ENCODE results near the gene TFDP2.

Gene TFDP2

GRCh38 chr3:142000325-142000870, 148.9 kb downstream of the TFDP2 start:
- ATAC-seq: no peak
- TF ChIP-seq ARNTL (CRISPR knock-in tag; IDR thresholded peaks at IDR 0.05; ENCODE audit: borderline replicate concordance, low read depth) (no peak), ISL1 (CRISPR knock-in tag; IDR thresholded peaks at IDR 0.05) (no peak), PPARA (CRISPR knock-in tag; IDR thresholded peaks at IDR 0.05; ENCODE audit: borderline replicate concordance) (no peak), CSRNP3 (CRISPR knock-in tag; IDR thresholded peaks at IDR 0.05) (no peak), CREB5 (CRISPR knock-in tag; IDR thresholded peaks at IDR 0.05; ENCODE audit: low read depth) (no peak), ZNF70 (CRISPR knock-in tag; IDR thresholded peaks at IDR 0.05) (no peak), ZFP30 (CRISPR knock-in tag; IDR thresholded peaks at IDR 0.05) (no peak), ZFP3 (CRISPR knock-in tag; IDR thresholded peaks at IDR 0.05) (no peak), ZC3H10 (CRISPR knock-in tag; IDR thresholded peaks at IDR 0.05) (no peak), SNAI2 (CRISPR knock-in tag; IDR thresholded peaks at IDR 0.05) (no peak)

GRCh38 chr3:141998669-141999290, 150.6 kb downstream of the TFDP2 start:
- ATAC-seq: peak; percentile 65

GRCh38 chr3:141996437-141996836, 152.9 kb downstream of the TFDP2 start:
- TF ChIP-seq ARNTL (CRISPR knock-in tag; IDR thresholded peaks at IDR 0.05; ENCODE audit: borderline replicate concordance, low read depth) (no peak), RARB (CRISPR knock-in tag; IDR thresholded peaks at IDR 0.05) (no peak), ZNF8 (CRISPR knock-in tag; IDR thresholded peaks at IDR 0.05) (no peak), GLIS3 (CRISPR knock-in tag; IDR thresholded peaks at IDR 0.05) (no peak), ZC3H10 (CRISPR knock-in tag; IDR thresholded peaks at IDR 0.05) (no peak), PPARA (CRISPR knock-in tag; IDR thresholded peaks at IDR 0.05; ENCODE audit: borderline replicate concordance) (no peak), ISL1 (CRISPR knock-in tag; IDR thresholded peaks at IDR 0.05) (no peak), PATZ1 (CRISPR knock-in tag; IDR thresholded peaks at IDR 0.05; ENCODE audit: borderline replicate concordance) (no peak), ZNF565 (CRISPR knock-in tag; conservative IDR thresholded peaks at IDR 0.05; ENCODE audit: low read depth) (no peak), OSR1 (CRISPR knock-in tag; IDR thresholded peaks at IDR 0.05) (no peak), ZFP30 (CRISPR knock-in tag; IDR thresholded peaks at IDR 0.05) (no peak), CREB5 (CRISPR knock-in tag; IDR thresholded peaks at IDR 0.05; ENCODE audit: low read depth) (no peak), CSRNP3 (CRISPR knock-in tag; IDR thresholded peaks at IDR 0.05) (no peak), SNAI2 (CRISPR knock-in tag; IDR thresholded peaks at IDR 0.05) (no peak), TCF4 (CRISPR knock-in tag; IDR thresholded peaks at IDR 0.05; ENCODE audit: borderline replicate concordance) (no peak)
- ATAC-seq: no peak

More at GRCh38 chr3:141998669-141999290, 150.6 kb downstream of the TFDP2 start:
- TF ChIP-seq CSDC2 (CRISPR knock-in tag; IDR thresholded peaks at IDR 0.05): no peak
- TF ChIP-seq RARB (CRISPR knock-in tag; IDR thresholded peaks at IDR 0.05): no peak
- TF ChIP-seq CSRNP3 (CRISPR knock-in tag; IDR thresholded peaks at IDR 0.05): no peak
- TF ChIP-seq CREB5 (CRISPR knock-in tag; IDR thresholded peaks at IDR 0.05; ENCODE audit: low read depth): no peak
- TF ChIP-seq ZNF70 (CRISPR knock-in tag; IDR thresholded peaks at IDR 0.05): no peak
- TF ChIP-seq ZFP3 (CRISPR knock-in tag; IDR thresholded peaks at IDR 0.05): no peak
- TF ChIP-seq TCF4 (CRISPR knock-in tag; IDR thresholded peaks at IDR 0.05; ENCODE audit: borderline replicate concordance): no peak
- TF ChIP-seq ISL1 (CRISPR knock-in tag; IDR thresholded peaks at IDR 0.05): no peak
- no peak for TF ChIP-seq ZFP30 (CRISPR knock-in tag; IDR thresholded peaks at IDR 0.05)
